ENCODE results near the gene ADCY10.

The ADCY10 gene

GRCh38 chr1:167795810-167796740 lies 117.9 kb downstream of the ADCY10 start:
- TF ChIP-seq GATA3 (IDR thresholded peaks at IDR 0.05; ENCODE audit: low read depth, low read length), result no peak
- TF ChIP-seq GATA2 (IDR thresholded peaks at IDR 0.05; ENCODE audit: low read depth, low read length), result no peak

- no peak for TF ChIP-seq GATA2 (IDR thresholded peaks at IDR 0.05; ENCODE audit: low read depth, low read length)
- no peak for TF ChIP-seq GATA3 (IDR thresholded peaks at IDR 0.05; ENCODE audit: low read depth, low read length)
These were observed 119.9 kb downstream of the ADCY10 start for GRCh38 chr1:167794043-167794442.

- TF ChIP-seq GATA2 (IDR thresholded peaks at IDR 0.05; ENCODE audit: low read depth, low read length) (no peak), GATA3 (IDR thresholded peaks at IDR 0.05; ENCODE audit: low read depth, low read length) (no peak)
These were observed 121.8 kb downstream of the ADCY10 start for GRCh38 chr1:167792188-167792565.

- TF ChIP-seq GATA2 (IDR thresholded peaks at IDR 0.05; ENCODE audit: low read depth, low read length) (no peak), GATA3 (IDR thresholded peaks at IDR 0.05; ENCODE audit: low read depth, low read length) (no peak)
These were observed 122.4 kb downstream of the ADCY10 start for GRCh38 chr1:167791281-167792187.

- no peak for TF ChIP-seq GATA3 (IDR thresholded peaks at IDR 0.05; ENCODE audit: low read depth, low read length)
- no peak for TF ChIP-seq GATA2 (IDR thresholded peaks at IDR 0.05; ENCODE audit: low read depth, low read length)
These were observed 123.8 kb downstream of the ADCY10 start for GRCh38 chr1:167790117-167790516.

- TF ChIP-seq GATA3 (IDR thresholded peaks at IDR 0.05; ENCODE audit: low read depth, low read length), result no peak
- TF ChIP-seq GATA2 (IDR thresholded peaks at IDR 0.05; ENCODE audit: low read depth, low read length), result no peak
These were observed 124.4 kb downstream of the ADCY10 start for GRCh38 chr1:167789501-167789900.

- no peak for TF ChIP-seq GATA2 (IDR thresholded peaks at IDR 0.05; ENCODE audit: low read depth, low read length)
- no peak for TF ChIP-seq GATA3 (IDR thresholded peaks at IDR 0.05; ENCODE audit: low read depth, low read length)
These were observed 127.4 kb downstream of the ADCY10 start for GRCh38 chr1:167786502-167786901.

GRCh38 chr1:167784876-167785550 lies 128.9 kb downstream of the ADCY10 start:
- no peak for TF ChIP-seq GATA3 (IDR thresholded peaks at IDR 0.05; ENCODE audit: low read depth, low read length)
- no peak for TF ChIP-seq GATA2 (IDR thresholded peaks at IDR 0.05; ENCODE audit: low read depth, low read length)

GRCh38 chr1:167782946-167783345 lies 131.0 kb downstream of the ADCY10 start:
- no peak for TF ChIP-seq GATA3 (IDR thresholded peaks at IDR 0.05; ENCODE audit: low read depth, low read length)
- no peak for TF ChIP-seq GATA2 (IDR thresholded peaks at IDR 0.05; ENCODE audit: low read depth, low read length)

- TF ChIP-seq GATA3 (IDR thresholded peaks at IDR 0.05; ENCODE audit: low read depth, low read length) (no peak), GATA2 (IDR thresholded peaks at IDR 0.05; ENCODE audit: low read depth, low read length) (no peak)
These were observed 132.4 kb downstream of the ADCY10 start for GRCh38 chr1:167781558-167781957.

- no peak for TF ChIP-seq GATA3 (IDR thresholded peaks at IDR 0.05; ENCODE audit: low read depth, low read length)
- TF ChIP-seq GATA2 (IDR thresholded peaks at IDR 0.05; ENCODE audit: low read depth, low read length), result no peak
These were observed 136.7 kb downstream of the ADCY10 start for GRCh38 chr1:167777269-167777650.

GRCh38 chr1:167776616-167777268 lies 137.2 kb downstream of the ADCY10 start:
- TF ChIP-seq GATA2 (IDR thresholded peaks at IDR 0.05; ENCODE audit: low read depth, low read length) (no peak), GATA3 (IDR thresholded peaks at IDR 0.05; ENCODE audit: low read depth, low read length) (no peak)

GRCh38 chr1:167776151-167776550 lies 137.8 kb downstream of the ADCY10 start:
- TF ChIP-seq GATA3 (IDR thresholded peaks at IDR 0.05; ENCODE audit: low read depth, low read length), result no peak
- TF ChIP-seq GATA2 (IDR thresholded peaks at IDR 0.05; ENCODE audit: low read depth, low read length), result no peak
